Astrocyte (in vitro differentiated cells and primary cell): ENCODE measurements around the gene GSS. TPM values are rescaled to one million over a fixed set of nuclear protein-coding genes. Genes with fewer than 3 reads are reported as not detected.

ENCODE experiments used
- DNase-seq: peaks from one replicate; pipeline ENCODE4 v3.0.0-alpha.2; 2010; ENCODE audit warnings: low read depth
- FAIRE-seq: peaks from 2 replicates; lab custom pipeline; 2011; peaks lifted over from hg19 to GRCh38; lab: Jason Lieb, UNC
- H2AFZ ChIP-seq: 2 replicates; pipeline ENCODE4 v1.6.0; 2012; ENCODE audit warnings: low read depth, low read length, inconsistent platforms
- H3K27ac ChIP-seq: 2 replicates; pipeline ENCODE4 v1.5.1; 2011; ENCODE audit warnings: low read depth, low read length, inconsistent platforms
- H3K27me3 ChIP-seq: 2 replicates; pipeline ENCODE4 v1.6.0; 2011; ENCODE audit warnings: low read length, inconsistent platforms; ENCODE audit not compliant: insufficient read depth
- H3K36me3 ChIP-seq: 2 replicates; pipeline ENCODE4 v1.5.1; 2011; ENCODE audit warnings: low read length, inconsistent platforms; ENCODE audit not compliant: insufficient read depth
- H3K4me1 ChIP-seq: 2 replicates; pipeline ENCODE4 v1.5.1; 2011; ENCODE audit warnings: low read length, inconsistent platforms; ENCODE audit not compliant: insufficient read depth
- H3K4me2 ChIP-seq: 2 replicates; pipeline ENCODE4 v1.6.0; 2012; ENCODE audit warnings: low read length, inconsistent platforms
- H3K4me3 ChIP-seq: 2 replicates; pipeline ENCODE4 v1.5.1; 2011; ENCODE audit warnings: low read depth, mild to moderate bottlenecking, low read length, inconsistent platforms; ENCODE audit not compliant: insufficient read depth
- H3K79me2 ChIP-seq: 2 replicates; pipeline ENCODE4 v1.6.0; 2012; ENCODE audit warnings: mild to moderate bottlenecking, low read length, inconsistent platforms; ENCODE audit not compliant: insufficient read depth
- H3K9ac ChIP-seq: 2 replicates; pipeline ENCODE4 v1.6.0; 2012; ENCODE audit warnings: mild to moderate bottlenecking, low read length, inconsistent platforms
- H3K9me3 ChIP-seq: 2 replicates; pipeline ENCODE4 v1.5.1; 2012; ENCODE audit warnings: low read depth, mild to moderate bottlenecking, low read length, inconsistent platforms; ENCODE audit not compliant: insufficient read depth
- H4K20me1 ChIP-seq: 2 replicates; pipeline ENCODE4 v1.6.0; 2012; ENCODE audit warnings: low read length, inconsistent platforms; ENCODE audit not compliant: insufficient read depth
- H3K27ac Mint-ChIP-seq: one replicate; pipeline ENCODE4 v1.8.0; 2021; ENCODE audit warnings: mild to moderate bottlenecking, mixed read lengths; ENCODE audit not compliant: unreplicated experiment
- H3K27me3 Mint-ChIP-seq: one replicate; pipeline ENCODE4 v1.8.0; 2021; ENCODE audit warnings: low read depth, mixed read lengths; ENCODE audit not compliant: unreplicated experiment
- H3K36me3 Mint-ChIP-seq: one replicate; pipeline ENCODE4 v1.8.0; 2021; ENCODE audit warnings: low read depth, mixed read lengths; ENCODE audit not compliant: unreplicated experiment
- H3K4me1 Mint-ChIP-seq: one replicate; pipeline ENCODE4 v1.8.0; 2021; ENCODE audit warnings: low read depth, mixed read lengths; ENCODE audit not compliant: unreplicated experiment
- H3K4me3 Mint-ChIP-seq: one replicate; pipeline ENCODE4 v1.8.0; 2021; ENCODE audit warnings: mild to moderate bottlenecking, moderate library complexity, mixed read lengths; ENCODE audit not compliant: unreplicated experiment
- H3K9me3 Mint-ChIP-seq: one replicate; pipeline ENCODE4 v1.8.0; 2021; ENCODE audit warnings: mild to moderate bottlenecking, mixed read lengths; ENCODE audit not compliant: unreplicated experiment
- CTCF ChIP-seq: IDR thresholded peaks from 2 replicates; pipeline ENCODE4 v1.5.1; 2011; ENCODE audit warnings: low read depth, mild to moderate bottlenecking, inconsistent platforms, low read length, moderate library complexity; ENCODE audit not compliant: insufficient read depth
- EZH2 ChIP-seq: IDR thresholded peaks from 2 replicates; pipeline ENCODE4 v1.6.1; 2012; ENCODE audit warnings: mild to moderate bottlenecking, low read length, inconsistent platforms; ENCODE audit not compliant: insufficient read depth
- total RNA-seq: library from RNA; stranded (reverse); gene quantifications from 2 replicates; pipeline ENCODE4 v1.2.1, GENCODE V29; 2021

Gene GSS
- total RNA-seq, 1 donor from 2014 or later = 44.6 TPM

GRCh38 chr20:34990231-34990630, 34.6 kb upstream of the GSS start:
- Histone ChIP-seq H4K20me1 (peaks cover 8% of the 10 kb centered on the region), H3K4me1 (no peaks in the 10 kb centered on the region), H3K9me3 (no peaks in the 10 kb centered on the region), H3K36me3 (no peaks in the 10 kb centered on the region), H2AFZ (no peak overlapping the region), H3K9ac (no peak overlapping the region), H3K4me2 (no peak overlapping the region), H3K27me3 (no peaks in the 10 kb centered on the region), H3K4me3 (no peak overlapping the region), H3K79me2 (no peaks in the 10 kb centered on the region), H3K27ac (no peak overlapping the region)
- Mint-ChIP-seq H3K27ac (no peak overlapping the region), H3K4me1 (peaks cover 2% of the 10 kb centered on the region), H3K9me3 (no peaks in the 10 kb centered on the region), H3K27me3 (peaks cover 6% of the 10 kb centered on the region), H3K36me3 (peaks cover 14% of the 10 kb centered on the region), H3K4me3 (no peak overlapping the region)
- TF ChIP-seq EZH2 (no peak), CTCF (no peak)
- FAIRE-seq (no peak), DNase-seq (no peak)

GRCh38 chr20:34989670-34990069, 34.1 kb upstream of the GSS start:
- Mint-ChIP-seq H3K27ac (no peak overlapping the region), H3K36me3 (peaks cover 12% of the 10 kb centered on the region), H3K27me3 (peaks cover 6% of the 10 kb centered on the region), H3K9me3 (no peaks in the 10 kb centered on the region), H3K4me1 (peaks cover 2% of the 10 kb centered on the region), H3K4me3 (no peak overlapping the region)
- no peak for FAIRE-seq
- Histone ChIP-seq H3K9me3 (no peaks in the 10 kb centered on the region), H4K20me1 (peaks cover 3% of the 10 kb centered on the region), H3K9ac (no peak overlapping the region), H3K27me3 (no peaks in the 10 kb centered on the region), H3K4me3 (no peak overlapping the region), H2AFZ (no peak overlapping the region), H3K36me3 (no peaks in the 10 kb centered on the region), H3K4me2 (no peak overlapping the region), H3K27ac (no peak overlapping the region), H3K79me2 (no peaks in the 10 kb centered on the region), H3K4me1 (no peaks in the 10 kb centered on the region)
- no peak for TF ChIP-seq EZH2
- TF ChIP-seq CTCF = no peak
- no peak for DNase-seq

- peaks cover 12% of the 10 kb centered on the region for H3K36me3 Mint-ChIP-seq
- no peaks in the 10 kb centered on the region for H3K4me1 ChIP-seq
- H3K9me3 Mint-ChIP-seq = no peaks in the 10 kb centered on the region
- no peaks in the 10 kb centered on the region for H4K20me1 ChIP-seq
- peaks cover 2% of the 10 kb centered on the region for H3K27me3 ChIP-seq
- H3K4me3 Mint-ChIP-seq = no peak overlapping the region
- no peak overlapping the region for H3K9ac ChIP-seq
- no peak overlapping the region for H3K4me3 ChIP-seq
- no peak overlapping the region for H3K27ac Mint-ChIP-seq
- no peak overlapping the region for H2AFZ ChIP-seq
- H3K27me3 Mint-ChIP-seq = peaks cover 6% of the 10 kb centered on the region
- no peaks in the 10 kb centered on the region for H3K36me3 ChIP-seq
- DNase-seq (no peak), FAIRE-seq (no peak)
- no peaks in the 10 kb centered on the region for H3K79me2 ChIP-seq
- TF ChIP-seq EZH2 (no peak), CTCF (no peak)
- no peak overlapping the region for H3K4me2 ChIP-seq
- no peaks in the 10 kb centered on the region for H3K9me3 ChIP-seq
- peaks cover 2% of the 10 kb centered on the region for H3K4me1 Mint-ChIP-seq
- no peak overlapping the region for H3K27ac ChIP-seq
These were observed 33.5 kb upstream of the GSS start for GRCh38 chr20:34989118-34989517.
